SHP77 treated with DMSO at 0.1 percent for 48 hours (cell line): Measurements from ENCODE around the gene TUBB4B.
A peak's percentile ranks its signal among the peaks of the same experiment; 100 is the strongest.

Experiments used
- DNase-seq: peaks from one replicate; lab custom pipeline; 2025; lab: John Stamatoyannopoulos, UW

TUBB4B gene

DNA sequence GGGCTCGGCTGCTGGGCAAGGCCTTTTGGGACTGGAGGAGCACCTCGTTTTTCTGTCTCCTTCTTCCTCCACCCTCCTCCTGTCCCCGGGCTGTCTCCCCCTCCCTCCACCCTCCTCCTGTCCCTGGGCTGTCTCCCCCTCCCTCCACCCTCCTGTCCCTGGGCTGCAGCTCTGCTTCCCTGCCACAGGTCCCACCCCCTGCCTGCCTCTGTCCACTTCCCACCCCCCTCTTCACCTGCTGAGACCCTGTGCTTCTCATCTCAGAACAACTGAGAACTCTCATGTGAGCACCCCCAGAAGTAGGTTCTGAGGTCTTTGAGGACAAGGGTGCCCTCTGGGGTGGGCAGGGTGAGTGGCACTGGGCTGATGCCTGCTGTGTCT lies 30.6 kb downstream of the TUBB4B start:
- DNase-seq = no peak

DNA sequence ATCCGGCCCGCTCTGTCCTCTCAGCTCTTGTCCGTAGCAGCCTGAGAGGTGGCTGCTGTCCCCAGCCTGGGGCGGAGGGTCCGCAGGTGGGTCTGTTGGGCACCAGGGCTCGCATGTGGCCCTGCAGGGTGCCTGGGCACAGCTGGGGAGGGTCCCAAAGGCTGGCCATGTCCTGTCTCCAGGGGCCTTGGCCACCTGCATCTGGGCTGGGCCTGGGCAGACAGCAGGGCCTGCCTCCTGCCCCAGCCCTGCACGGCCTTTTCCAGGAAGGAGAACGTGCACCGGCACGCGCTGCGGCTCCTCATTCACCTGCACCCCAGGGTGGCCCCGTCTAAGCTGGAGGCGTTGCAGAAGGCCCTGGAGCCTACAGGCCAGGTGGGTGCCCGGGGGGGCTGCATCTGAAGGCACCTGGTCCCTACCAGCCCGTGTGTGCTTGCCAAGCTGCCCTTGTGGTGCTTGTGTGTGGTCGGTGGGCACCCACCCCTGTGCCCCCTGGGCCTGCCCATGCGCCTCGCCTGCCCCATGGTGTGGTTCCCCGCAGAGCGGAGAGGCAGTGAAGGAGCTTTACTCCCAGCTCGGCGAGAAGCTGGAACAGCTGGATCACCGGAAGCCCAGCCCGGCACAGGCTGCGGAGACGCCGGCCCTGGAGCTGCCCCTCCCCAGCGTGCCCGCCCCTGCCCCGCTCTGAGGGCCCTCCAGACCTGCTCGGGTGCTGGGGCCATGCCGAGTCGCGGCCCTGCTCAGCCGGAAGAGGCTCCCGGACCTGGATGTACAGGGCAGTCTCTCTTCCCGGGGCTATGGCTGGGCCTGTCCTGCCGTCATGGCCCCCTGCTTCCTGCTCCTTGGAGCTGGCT lies 31.4 kb downstream of the TUBB4B start:
- DNase-seq = no peak

DNA sequence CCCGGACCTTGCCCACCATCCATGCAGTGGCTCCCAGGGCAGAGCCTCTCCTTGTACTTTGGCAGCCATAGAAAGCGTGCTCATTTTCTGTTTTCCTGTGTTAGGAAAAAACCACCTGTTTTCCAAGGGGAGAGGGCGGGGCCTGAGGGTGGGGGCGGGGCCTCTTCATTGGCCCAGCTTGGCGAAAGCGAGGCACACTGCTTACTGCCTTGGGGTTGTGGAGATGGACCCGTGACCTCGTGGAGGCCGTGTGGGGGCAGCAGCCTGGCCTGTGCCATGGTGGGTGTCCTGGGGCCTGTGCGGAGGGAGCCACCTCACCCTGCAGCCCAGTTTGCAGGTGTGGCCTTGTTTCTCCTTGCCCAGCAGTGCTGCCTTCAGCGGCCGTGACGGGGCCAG lies 32.0 kb downstream of the TUBB4B start:
- DNase-seq = no peak

GRCh38 chr9:137273611-137274320 lies 32.7 kb downstream of the TUBB4B start:
- DNase-seq = peak; percentile 38

GRCh38 chr9:137275203-137275587 lies 34.1 kb downstream of the TUBB4B start:
- no peak for DNase-seq

DNA sequence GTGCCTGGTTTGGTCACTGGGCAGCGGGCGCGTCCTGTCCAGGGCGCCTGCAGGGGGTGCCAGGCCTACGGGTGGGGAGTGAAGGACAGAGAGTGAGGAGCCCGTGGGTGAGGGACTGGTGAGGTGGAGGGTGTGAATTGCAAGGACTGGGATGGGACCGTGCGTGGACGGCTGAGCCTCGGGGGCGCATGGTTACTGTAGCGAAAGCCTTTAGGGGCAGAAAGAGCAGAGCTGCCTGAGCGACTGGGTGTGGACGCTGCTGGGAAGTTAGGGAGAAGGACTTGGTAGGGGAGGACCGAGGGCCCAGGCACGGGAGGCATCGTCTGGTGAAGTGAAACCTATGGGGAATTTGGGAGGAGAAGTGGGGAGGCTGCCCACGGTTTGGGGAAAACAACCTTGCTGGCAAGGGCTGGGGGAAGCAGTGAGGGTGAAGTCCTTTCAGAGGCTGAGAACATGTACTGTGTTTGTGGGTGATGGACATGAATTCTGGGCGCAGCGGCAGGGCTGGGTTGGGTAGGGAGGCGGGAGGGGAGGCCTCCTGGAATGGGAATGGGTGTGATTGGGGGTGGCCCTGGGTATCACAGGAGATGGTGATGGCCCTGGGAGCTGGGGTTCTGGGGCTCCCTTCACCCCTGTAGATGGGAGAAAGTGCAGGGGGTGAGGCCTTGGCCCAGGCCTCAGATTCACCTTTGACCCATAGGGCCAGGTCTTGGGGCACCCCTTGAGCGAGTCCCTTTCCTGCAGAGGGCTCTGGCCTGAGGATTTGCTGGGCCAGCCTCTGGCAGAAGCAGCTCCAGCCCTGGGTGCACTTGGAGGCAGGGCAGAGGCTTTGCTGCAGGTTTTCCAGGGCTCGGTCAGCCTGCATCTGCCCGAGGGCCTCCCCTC lies 34.7 kb downstream of the TUBB4B start:
- no peak for DNase-seq

DNA sequence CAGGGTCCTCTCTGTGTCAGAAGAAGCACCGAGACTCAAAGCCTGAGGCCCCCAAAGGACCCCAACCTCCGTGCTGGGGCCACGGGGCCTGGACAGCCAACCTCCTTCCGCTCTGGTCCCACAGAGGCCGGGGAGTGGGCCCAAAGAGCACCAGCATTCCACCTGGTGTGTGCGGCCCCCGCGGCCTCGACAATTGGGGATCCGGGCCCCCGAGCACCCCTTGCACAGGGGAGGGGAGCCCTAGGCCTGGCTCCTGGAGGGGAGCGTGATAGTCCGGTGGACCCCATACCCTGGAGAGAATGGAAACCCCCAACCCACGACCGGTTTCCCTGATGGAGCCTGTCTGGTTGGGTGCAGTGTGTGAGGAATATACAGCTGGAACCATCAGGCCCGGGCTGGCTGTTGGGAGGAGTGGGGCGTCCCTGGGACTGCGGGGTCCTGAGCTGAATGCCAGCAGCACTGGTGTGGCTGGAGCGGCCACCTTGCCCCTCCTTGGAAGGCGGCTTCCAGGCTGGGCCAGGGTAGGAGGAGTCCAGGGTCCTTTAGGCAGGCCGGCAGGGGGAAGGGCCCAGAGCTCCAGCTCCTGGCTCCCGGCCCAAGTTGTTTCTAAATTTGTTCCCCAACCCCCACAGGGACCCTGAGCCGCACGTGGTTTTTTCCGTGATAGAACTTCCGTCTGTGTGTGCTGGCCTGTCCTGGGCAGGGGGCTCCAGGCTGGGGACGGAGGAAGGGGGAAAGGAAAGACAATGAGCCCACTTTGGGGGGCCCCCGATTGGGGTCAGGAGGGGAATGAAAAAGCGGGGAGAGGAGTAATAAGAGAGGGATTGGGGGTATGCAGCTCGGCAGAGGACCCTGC lies 35.6 kb downstream of the TUBB4B start:
- no peak for DNase-seq

DNA sequence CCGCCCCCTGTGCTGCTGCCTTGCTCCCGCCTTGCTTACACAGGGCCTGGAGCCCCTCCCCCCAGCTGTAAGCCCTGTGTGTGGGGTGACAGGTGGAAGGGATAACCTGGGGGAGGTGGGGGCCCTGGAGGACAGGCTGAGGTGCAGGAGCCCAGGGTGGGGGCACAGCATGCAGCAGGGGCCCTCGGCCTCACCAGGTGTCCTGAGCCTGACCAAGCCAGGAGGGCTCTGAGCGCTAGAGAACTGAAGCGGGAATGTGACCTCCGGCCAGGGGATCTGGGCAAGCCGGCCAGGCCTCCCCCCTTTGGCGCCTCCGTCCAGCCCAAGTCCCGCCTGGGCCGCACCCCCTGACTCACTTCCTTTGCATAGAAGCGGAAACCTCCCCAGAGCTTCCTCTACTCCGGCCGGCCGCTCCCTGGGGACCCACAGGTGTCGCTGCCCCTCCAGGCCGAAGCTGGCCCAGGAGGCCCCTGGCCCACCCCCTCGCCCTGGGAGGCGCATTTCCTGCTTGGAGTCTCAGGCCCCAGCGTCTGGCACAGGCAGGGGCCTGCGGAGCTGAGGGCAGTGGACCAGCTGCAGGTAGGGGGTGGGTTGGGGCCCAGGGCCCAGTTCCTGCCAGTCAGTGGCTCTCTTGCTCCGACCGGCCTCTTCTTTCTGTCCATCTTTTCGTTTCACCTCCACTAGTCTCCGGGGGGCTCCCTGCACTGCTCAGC lies 36.4 kb downstream of the TUBB4B start, which contains the start of gene TOR4A:
TOR4A (plus strand) TSS at position 398 of the 713 bp plus-strand sequence. CDS start 964 bp downstream, outside the sequence.
- no peak for DNase-seq

DNA sequence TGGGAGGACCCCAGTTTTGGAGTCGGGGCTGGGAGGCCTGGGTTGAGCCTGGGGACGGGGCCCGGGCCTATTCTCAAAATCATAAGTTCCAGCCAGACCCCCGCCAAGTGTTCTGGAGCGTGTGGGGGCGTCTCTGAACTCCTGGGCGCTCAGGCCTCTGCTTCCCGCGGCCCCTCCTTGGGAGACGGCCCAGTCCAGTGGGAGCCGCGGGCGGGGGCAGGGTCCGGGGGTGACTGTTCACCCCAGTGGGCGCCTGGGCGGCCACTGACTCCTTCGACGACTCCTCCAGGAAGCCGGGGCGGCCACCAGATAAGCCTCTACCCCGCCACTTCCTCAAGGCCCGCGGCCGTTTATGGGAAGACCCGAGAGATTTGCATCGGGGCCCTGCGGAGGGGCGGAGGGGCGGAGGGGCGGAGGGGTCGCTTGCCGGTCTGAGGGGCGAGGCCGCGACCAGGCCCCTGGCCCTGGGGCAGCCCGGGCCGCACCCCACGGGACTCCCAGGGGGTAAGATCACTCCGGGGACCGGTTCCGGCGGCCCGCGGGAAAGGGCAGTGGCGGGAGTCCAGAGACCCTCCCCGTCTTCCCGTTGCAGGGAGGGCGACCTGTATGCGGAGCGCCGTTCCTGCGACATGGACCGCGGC lies 37.1 kb downstream of the TUBB4B start:
- DNase-seq = no peak

DNA sequence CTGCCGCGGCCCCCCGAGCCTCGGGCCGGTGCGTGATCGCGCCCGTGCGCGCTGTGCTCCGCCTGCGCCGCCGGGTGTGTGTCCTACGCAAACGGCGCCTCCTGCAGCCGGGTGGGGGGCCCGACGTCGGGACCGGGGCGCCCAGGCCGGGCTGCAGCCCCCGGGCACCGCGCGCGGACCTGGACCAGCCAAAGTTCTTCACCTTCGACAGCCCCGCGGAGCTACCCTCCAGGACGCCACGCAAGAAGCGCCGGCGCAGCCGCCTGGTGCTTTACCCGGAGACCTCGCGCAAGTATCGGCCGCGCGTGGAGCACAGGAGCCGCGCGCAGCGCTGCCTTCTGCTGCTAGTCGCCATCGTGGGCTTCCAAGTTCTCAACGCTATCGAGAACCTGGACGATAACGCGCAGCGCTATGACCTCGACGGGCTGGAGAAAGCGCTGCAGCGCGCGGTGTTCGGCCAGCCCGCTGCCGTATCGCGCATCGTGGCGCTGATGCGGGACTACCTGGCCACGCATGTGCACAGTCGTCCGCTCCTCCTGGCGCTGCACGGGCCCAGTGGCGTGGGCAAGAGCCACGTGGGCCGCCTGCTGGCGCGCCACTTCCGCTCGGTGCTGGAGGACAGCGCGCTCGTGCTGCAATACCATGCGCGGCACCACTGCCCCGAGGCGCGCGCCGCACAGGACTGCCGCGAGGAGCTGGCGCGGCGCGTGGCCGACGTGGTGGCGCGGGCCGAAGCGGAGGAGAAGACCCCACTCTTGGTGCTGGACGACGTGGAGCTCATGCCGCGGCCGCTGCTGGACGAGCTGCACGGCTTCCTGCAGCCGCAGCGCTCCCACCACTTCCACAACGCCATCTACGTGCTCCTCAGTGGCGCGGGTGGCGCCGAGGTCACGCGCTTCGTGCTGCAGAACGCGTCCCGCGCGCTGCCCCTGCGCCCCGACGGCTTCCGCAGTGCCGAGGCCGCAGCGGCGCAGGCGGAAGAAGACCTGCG lies 37.9 kb downstream of the TUBB4B start:
- no peak for DNase-seq

- DNase-seq = no peak
These were observed 38.8 kb downstream of the TUBB4B start for GRCh38 chr9:137279741-137280473.

GRCh38 chr9:137280474-137281344 lies 39.6 kb downstream of the TUBB4B start:
- DNase-seq = no peak

GRCh38 chr9:137281345-137282116 lies 40.4 kb downstream of the TUBB4B start:
- no peak for DNase-seq

DNA sequence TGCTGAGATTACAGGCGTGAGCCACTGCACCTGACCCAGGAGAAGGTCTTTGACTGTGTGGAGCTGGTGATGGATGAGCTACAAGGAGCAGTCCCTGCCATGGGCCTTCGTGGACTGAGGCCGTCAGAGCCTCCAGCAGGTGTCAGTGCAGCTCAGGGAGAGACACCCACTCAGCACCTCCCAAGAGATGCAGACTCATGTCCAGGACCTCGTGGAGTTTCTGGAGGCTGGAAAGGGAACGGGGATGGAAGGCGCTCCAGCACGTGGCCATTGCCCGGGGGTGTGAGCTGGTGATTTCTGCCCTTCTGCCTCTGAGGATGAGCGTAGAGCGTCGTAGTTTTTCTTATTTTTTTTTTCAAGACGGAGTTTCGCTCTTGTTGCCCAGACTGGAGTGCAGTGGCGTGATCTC lies 45.9 kb downstream of the TUBB4B start:
- peak; percentile 20 for DNase-seq

DNA sequence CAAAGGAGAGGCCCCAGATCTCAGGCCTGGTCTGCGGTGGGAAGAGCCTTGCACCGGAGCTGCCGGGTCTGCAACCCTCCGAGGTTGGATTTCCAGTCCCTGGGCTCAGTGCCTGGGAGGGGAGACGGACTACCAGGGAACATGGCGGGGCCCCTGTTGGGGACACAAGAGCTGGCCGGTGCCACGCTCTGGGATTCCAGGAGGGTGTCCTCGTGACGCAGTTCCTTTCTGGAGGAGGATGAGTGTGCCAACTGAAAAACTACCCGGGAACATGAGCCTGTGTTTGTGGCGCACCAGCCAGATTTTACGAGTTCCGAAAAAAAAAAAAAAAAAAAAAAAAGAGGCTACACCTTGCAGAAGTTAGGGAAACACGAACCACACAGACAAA lies 52.0 kb downstream of the TUBB4B start:
- DNase-seq = no peak
